B cell (primary cell): Measurements from ENCODE around the gene ZEB2. TPM values are rescaled to one million over a fixed set of nuclear protein-coding genes. Genes with fewer than 3 reads are reported as not detected.

ENCODE experiments used
- ATAC-seq: fragments of 200-7000 bp; cut with Tn5 transposase; one replicate; pipeline ENCODE4 v1.10.0; 2021; ENCODE audit warnings: low read depth, mild to moderate bottlenecking, moderate number of reproducible peaks, moderate library complexity
- CTCF ChIA-PET: fragments of 350-600 bp; sonication (Branson Sonifier 250); formaldehyde crosslinking; loops from one replicate; lab custom pipeline; 2021; ENCODE audit warnings: antibody characterized with exemption, inconsistent platforms; lab: Charles Lee
- POLR2A ChIA-PET: fragments of 350-600 bp; sonication (Branson Sonifier 250); formaldehyde crosslinking; loops from one replicate; lab custom pipeline; 2021; ENCODE audit warnings: antibody characterized with exemption; lab: Charles Lee
- DNase-seq: peaks from one replicate; pipeline ENCODE4 v3.0.0; 2013
- H2AFZ ChIP-seq: 2 replicates; pipeline ENCODE4 v1.6.1; 2012; ENCODE audit warnings: mild to moderate bottlenecking, low read depth, low read length; ENCODE audit not compliant: insufficient read depth, poor library complexity, severe bottlenecking
- H3K27ac ChIP-seq, 2 donors: 1 replicate in 1 of 2; 2 replicates in 1 of 2; pipeline ENCODE4 v1.5.1; 2012 to 2013; ENCODE audit warnings: low read length in 2 of 2, mild to moderate bottlenecking in 2 of 2, moderate library complexity in 1 of 2
- H3K27me3 ChIP-seq, 4 experiments: fragments of 200-600 bp in 1 of 4; sonication (generic) in 1 of 4; replicated peaks in 1 of 4; 1 replicate in 2 of 4; 2 replicates in 2 of 4; pipeline versions ENCODE4 v1.6.1 to v1.7.0; 2013 to 2016; ENCODE audit warnings: low read length in 3 of 4, mild to moderate bottlenecking in 2 of 4, mixed read lengths in 1 of 4, moderate library complexity in 1 of 4; ENCODE audit not compliant: insufficient read depth in 4 of 4, control insufficient read depth in 3 of 4; ENCODE audit errors: control extremely low read depth in 1 of 4
- H3K36me3 ChIP-seq, 2 experiments: replicated peaks in 1 of 2; 1 replicate in 1 of 2; 2 replicates in 1 of 2; pipeline versions ENCODE4 v1.6.1 to v1.7.1; 2013; ENCODE audit warnings: low read length in 1 of 2; ENCODE audit not compliant: insufficient read depth in 2 of 2, control insufficient read depth in 1 of 2; ENCODE audit errors: control extremely low read depth in 1 of 2, extremely low read depth in 1 of 2
- H3K4me1 ChIP-seq, 2 donors: fragments of 200-600 bp in 1 of 2; sonication (generic) in 1 of 2; 1 replicate in 1 of 2; 2 replicates in 1 of 2; pipeline versions ENCODE4 v1.5.1 to v1.6.1; 2013 to 2017; ENCODE audit warnings: low read length in 2 of 2; ENCODE audit not compliant: control insufficient read depth in 2 of 2, insufficient read depth in 2 of 2
- H3K4me2 ChIP-seq: replicated peaks from 2 replicates; pipeline ENCODE3; 2012; ENCODE audit warnings: mild to moderate bottlenecking, low read depth, low read length; ENCODE audit not compliant: poor library complexity, severe bottlenecking
- H3K4me3 ChIP-seq, 5 experiments: fragments of 200-600 bp in 1 of 5; sonication (generic) in 1 of 5; 1 replicate in 3 of 5; 2 replicates in 2 of 5; pipeline versions ENCODE4 v1.5.1 to v1.7.0; 2011 to 2016; ENCODE audit warnings: low read length in 4 of 5, mild to moderate bottlenecking in 4 of 5, low read depth in 2 of 5, control low read depth in 1 of 5, moderate library complexity in 1 of 5; ENCODE audit not compliant: insufficient read depth in 1 of 5; ENCODE audit errors: control extremely low read depth in 1 of 5, extremely low read depth in 1 of 5
- H3K79me2 ChIP-seq: fragments of 200-600 bp; sonication (generic); one replicate; pipeline ENCODE4 v1.6.0; 2016; ENCODE audit warnings: low read length; ENCODE audit not compliant: control insufficient read depth, insufficient read depth
- H3K9ac ChIP-seq: fragments of 200-600 bp; sonication (generic); 2 replicates; pipeline ENCODE4 v1.6.1; 2017; ENCODE audit warnings: mild to moderate bottlenecking, low read length, moderate library complexity
- H3K9me3 ChIP-seq, 3 donors: one replicate each; pipeline versions ENCODE4 v1.6.1 to v1.7.1; 2013; ENCODE audit warnings: low read length in 2 of 3; ENCODE audit not compliant: control insufficient read depth in 2 of 3, insufficient read depth in 1 of 3; ENCODE audit errors: control extremely low read depth in 1 of 3
- H4K20me1 ChIP-seq: 2 replicates; pipeline ENCODE4 v1.6.0; 2012; ENCODE audit warnings: mild to moderate bottlenecking, low read length; ENCODE audit not compliant: insufficient read depth, control insufficient read depth, poor library complexity, severe bottlenecking
- H3K27ac Mint-ChIP-seq: one replicate; pipeline ENCODE4 v1.8.0; 2021; ENCODE audit warnings: mixed read lengths
- H3K27me3 Mint-ChIP-seq: one replicate; pipeline ENCODE4 v1.8.0; 2021; ENCODE audit warnings: mixed read lengths
- H3K4me1 Mint-ChIP-seq: one replicate; pipeline ENCODE4 v1.8.0; 2021; ENCODE audit warnings: mixed read lengths
- H3K4me3 Mint-ChIP-seq: one replicate; pipeline ENCODE4 v1.8.0; 2021; ENCODE audit warnings: mixed read lengths
- H3K9me3 Mint-ChIP-seq: one replicate; pipeline ENCODE4 v1.8.0; 2022; ENCODE audit warnings: mixed read lengths; ENCODE audit not compliant: insufficient read depth
- EZH2 ChIP-seq: IDR thresholded peaks from 2 replicates; pipeline ENCODE4 v1.6.1; 2012; ENCODE audit warnings: borderline replicate concordance, low read depth, mild to moderate bottlenecking, moderate library complexity, low read length; ENCODE audit not compliant: insufficient read depth, poor library complexity, severe bottlenecking
- WGBS: methylation state at CpG from one replicate; pipeline ENCODE4 v1.1.5; 2013; ENCODE audit warnings: missing lambda C conversion rate; ENCODE audit not compliant: insufficient coverage; 5-methylcytosine and 5-hydroxymethylcytosine counted together
- intact Hi-C: fragments of 100-400 bp; cut with micrococcal nuclease; formaldehyde crosslinking; loops from one replicate; pipeline ENCODE4 v1.10.0; 2022
- polyA plus RNA-seq: library from polyadenylated mRNA; depleted of rRNA; stranded (reverse); fragments of >200 nt; gene quantifications from 2 replicates; pipeline ENCODE4 v1.2.3, GENCODE V29; 2012
- total RNA-seq, 2 donors: library from RNA; stranded (reverse); fragments of 120-200 nt in 1 of 2; gene quantifications; 1 replicate in 1 of 2; 2 replicates in 1 of 2; pipeline versions ENCODE4 v1.2.3 to v1.2.4, GENCODE V29; 2013 to 2022
- TF ChIP-seq, protein P1 (sequence below): fragments of 200-600 bp; IDR thresholded peaks from one replicate; pipeline ENCODE4 v1.8.0; 2022; ENCODE audit warnings: antibody characterized with exemption, mild to moderate bottlenecking

Gene ZEB2
- total and polyA plus RNA-seq, 2 donors (not counting 1 experiment from before 2014, with no cell fraction given), result 56.3 to 217 TPM

DNA sequence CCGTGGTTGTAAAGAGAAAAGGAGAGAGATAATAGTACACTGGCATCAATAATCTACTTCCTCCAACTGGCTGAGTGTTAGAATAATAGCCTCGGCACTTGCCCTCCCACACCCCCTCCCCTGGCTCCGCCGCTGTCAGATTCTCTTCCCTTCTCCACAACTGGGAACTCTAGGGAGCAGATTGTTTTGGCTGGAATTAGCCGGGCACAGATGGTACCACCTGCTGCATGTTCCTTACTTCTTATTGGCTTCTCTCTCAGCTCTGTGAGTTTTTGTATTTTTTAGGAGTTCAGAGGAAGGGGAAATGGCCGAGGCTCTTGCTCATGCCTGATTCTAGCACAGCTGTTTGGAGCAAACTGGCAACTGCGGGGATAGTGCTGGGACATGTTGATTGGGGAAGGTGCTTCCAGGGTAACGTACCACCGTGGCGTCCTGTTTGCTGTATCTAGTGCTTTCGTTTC lies 140.0 kb downstream of the ZEB2 start:
- Mint-ChIP-seq H3K9me3 (no peaks in the 10 kb centered on the region), H3K4me3 (peak overlapping the region; percentile 78), H3K4me1 (peaks cover 58% of the 10 kb centered on the region), H3K27ac (no peak overlapping the region), H3K27me3 (peaks cover 4% of the 10 kb centered on the region)
- no peaks in the 10 kb centered on the region for H3K36me3 ChIP-seq
- H4K20me1 ChIP-seq, result no peaks in the 10 kb centered on the region
- TF ChIP-seq EZH2, result no peak
- TF ChIP-seq, protein P1, sequence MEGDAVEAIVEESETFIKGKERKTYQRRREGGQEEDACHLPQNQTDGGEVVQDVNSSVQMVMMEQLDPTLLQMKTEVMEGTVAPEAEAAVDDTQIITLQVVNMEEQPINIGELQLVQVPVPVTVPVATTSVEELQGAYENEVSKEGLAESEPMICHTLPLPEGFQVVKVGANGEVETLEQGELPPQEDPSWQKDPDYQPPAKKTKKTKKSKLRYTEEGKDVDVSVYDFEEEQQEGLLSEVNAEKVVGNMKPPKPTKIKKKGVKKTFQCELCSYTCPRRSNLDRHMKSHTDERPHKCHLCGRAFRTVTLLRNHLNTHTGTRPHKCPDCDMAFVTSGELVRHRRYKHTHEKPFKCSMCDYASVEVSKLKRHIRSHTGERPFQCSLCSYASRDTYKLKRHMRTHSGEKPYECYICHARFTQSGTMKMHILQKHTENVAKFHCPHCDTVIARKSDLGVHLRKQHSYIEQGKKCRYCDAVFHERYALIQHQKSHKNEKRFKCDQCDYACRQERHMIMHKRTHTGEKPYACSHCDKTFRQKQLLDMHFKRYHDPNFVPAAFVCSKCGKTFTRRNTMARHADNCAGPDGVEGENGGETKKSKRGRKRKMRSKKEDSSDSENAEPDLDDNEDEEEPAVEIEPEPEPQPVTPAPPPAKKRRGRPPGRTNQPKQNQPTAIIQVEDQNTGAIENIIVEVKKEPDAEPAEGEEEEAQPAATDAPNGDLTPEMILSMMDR, result no peak
- ChIA-PET CTCF (no interaction called here), POLR2A (no interaction called here)
- H3K27ac ChIP-seq, result no peak overlapping the region
- intact Hi-C loops, result loop anchor here (10.0 kb wide), 2 partner anchors 145 to 195 kb away; no protein-coding TSS in a partner anchor
- H3K9me3 ChIP-seq, result no peaks in the 10 kb centered on the region
- WGBS, result 27% methylated on average over 3 of the region's 11 CpGs
- DNase-seq (no peak), ATAC-seq (no peak)
- no peaks in the 10 kb centered on the region for H3K79me2 ChIP-seq
- peak overlapping the region; percentile 53 for H3K4me2 ChIP-seq
- H3K27me3 ChIP-seq, result peaks cover 0 to 11% (median 0%) of the 10 kb centered on the region in 4 experiments
- H3K4me1 ChIP-seq, result peaks cover 28 to 29% of the 10 kb centered on the region in 2 donors
- peak overlapping the region; percentile 8 for H2AFZ ChIP-seq
- H3K9ac ChIP-seq, result peak overlapping the region; percentile 11
- H3K4me3 ChIP-seq, result peak overlapping the region in 1 of 5 experiments; percentile 20

DNA sequence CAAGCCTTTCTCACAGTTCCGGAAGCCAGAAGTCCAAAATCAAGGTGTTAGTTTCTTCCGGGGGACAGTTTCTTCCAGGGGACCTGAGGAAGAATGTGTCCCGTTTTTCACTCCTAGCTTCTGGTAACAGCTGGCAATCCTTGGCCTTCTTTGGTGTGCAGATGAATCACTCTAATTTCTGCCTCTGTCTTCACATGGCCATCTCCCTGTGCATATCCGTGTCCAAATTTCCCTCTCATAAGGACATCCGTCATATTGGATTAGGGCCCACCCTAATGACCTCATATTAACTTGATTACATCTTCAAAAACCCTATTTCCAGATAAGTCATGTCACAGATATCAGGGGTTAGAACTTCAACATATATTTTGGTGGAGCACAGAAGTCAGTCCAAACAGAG lies 141.4 kb downstream of the ZEB2 start:
- H3K79me2 ChIP-seq, result no peaks in the 10 kb centered on the region
- H2AFZ ChIP-seq, result no peak overlapping the region
- no peak overlapping the region for H3K4me2 ChIP-seq
- Mint-ChIP-seq H3K27ac (no peak overlapping the region), H3K9me3 (no peaks in the 10 kb centered on the region), H3K27me3 (peaks cover 7% of the 10 kb centered on the region), H3K4me3 (no peak overlapping the region), H3K4me1 (peaks cover 66% of the 10 kb centered on the region)
- no peak for ATAC-seq
- H3K4me3 ChIP-seq, result no peak overlapping the region
- WGBS, result 95% methylated on average over 5 of the region's 5 CpGs
- DNase-seq, result no peak
- TF ChIP-seq, protein P1, result no peak
- TF ChIP-seq EZH2, result no peak
- H3K4me1 ChIP-seq, result peaks cover 32 to 40% of the 10 kb centered on the region in 2 donors
- intact Hi-C loops, result no loop called here
- no peaks in the 10 kb centered on the region for H3K9me3 ChIP-seq
- H3K27me3 ChIP-seq, result peaks cover 0 to 11% (median 0%) of the 10 kb centered on the region in 4 experiments
- H3K9ac ChIP-seq, result no peak overlapping the region
- H3K36me3 ChIP-seq, result no peaks in the 10 kb centered on the region
- CTCF ChIA-PET, result no interaction called here
- no peak overlapping the region for H3K27ac ChIP-seq
- POLR2A ChIA-PET, result no interaction called here
- no peaks in the 10 kb centered on the region for H4K20me1 ChIP-seq
